WTC11 (cell line): Measurements from ENCODE around the gene TFF3. TPM values are rescaled to one million over a fixed set of nuclear protein-coding genes. Genes with fewer than 3 reads are reported as not detected.

Experiments used
- ATAC-seq: fragments of 200-7000 bp; cut with Tn5 transposase; 2 replicates; pipeline ENCODE4 v1.10.0; 2021; ENCODE audit warnings: mild to moderate bottlenecking, moderate library complexity
- CTCF ChIA-PET: fragments of 300-600 bp; sonication (Branson Sonifier 250); formaldehyde crosslinking; loops from one replicate; lab custom pipeline; 2021; ENCODE audit warnings: antibody characterized with exemption; lab: Charles Lee
- POLR2A ChIA-PET: fragments of 350-600 bp; sonication (Branson Sonifier 250); formaldehyde crosslinking; loops from one replicate; lab custom pipeline; 2021; ENCODE audit warnings: antibody characterized with exemption; lab: Charles Lee
- DNase-seq: peaks from one replicate; pipeline ENCODE4 v3.0.0; 2021; ENCODE audit warnings: low spot score
- H3K27ac Mint-ChIP-seq: 2 replicates; pipeline ENCODE4 v1.8.0; 2021; ENCODE audit warnings: mixed read lengths
- H3K27me3 Mint-ChIP-seq: 2 replicates; pipeline ENCODE4 v1.8.0; 2021; ENCODE audit warnings: low read depth, mild to moderate bottlenecking, moderate library complexity, mixed read lengths
- H3K36me3 Mint-ChIP-seq: 2 replicates; pipeline ENCODE4 v1.8.0; 2021; ENCODE audit warnings: mixed read lengths
- H3K4me1 Mint-ChIP-seq: 2 replicates; pipeline ENCODE4 v1.8.0; 2022; ENCODE audit warnings: mixed read lengths
- H3K4me3 Mint-ChIP-seq: 2 replicates; pipeline ENCODE4 v1.8.0; 2021; ENCODE audit warnings: mild to moderate bottlenecking, moderate library complexity, mixed read lengths
- H3K9me3 Mint-ChIP-seq: 2 replicates; pipeline ENCODE4 v1.8.0; 2021; ENCODE audit warnings: mixed read lengths
- ATF1 ChIP-seq: sonication (generic); formaldehyde crosslinking; IDR thresholded peaks from 2 replicates; pipeline ENCODE4 v1.8.1; 2023; ENCODE audit warnings: mild to moderate bottlenecking, moderate library complexity, missing genetic modification reagents
- ESRRA ChIP-seq: sonication (generic); formaldehyde crosslinking; IDR thresholded peaks from 2 replicates; pipeline ENCODE4 v1.8.1; 2022; ENCODE audit warnings: mild to moderate bottlenecking, missing genetic modification reagents, borderline replicate concordance
- FOXJ3 ChIP-seq: sonication (generic); formaldehyde crosslinking; IDR thresholded peaks from 2 replicates; pipeline ENCODE4 v1.9.0; 2021; ENCODE audit warnings: missing genetic modification reagents, mild to moderate bottlenecking, borderline replicate concordance
- MXD4 ChIP-seq: fragments of 250-450 bp; sonication (Bioruptor Pico); IDR thresholded peaks from 2 replicates; pipeline ENCODE4 v1.8.0; 2021; ENCODE audit warnings: mild to moderate bottlenecking, moderate library complexity, borderline replicate concordance
- NR1H2 ChIP-seq: sonication (generic); formaldehyde crosslinking; IDR thresholded peaks from 2 replicates; pipeline ENCODE4 v1.9.0; 2021; ENCODE audit warnings: mild to moderate bottlenecking, moderate library complexity, missing genetic modification reagents
- OVOL2 ChIP-seq: fragments of 250-450 bp; sonication (Bioruptor Pico); IDR thresholded peaks from 2 replicates; pipeline ENCODE4 v1.9.0; 2021; ENCODE audit warnings: mild to moderate bottlenecking, borderline replicate concordance
- SMAD3 ChIP-seq: sonication (generic); formaldehyde crosslinking; IDR thresholded peaks from 2 replicates; pipeline ENCODE4 v1.8.0; 2022; ENCODE audit warnings: missing genetic modification reagents, mild to moderate bottlenecking, borderline replicate concordance
- TCF7 ChIP-seq: sonication (generic); formaldehyde crosslinking; IDR thresholded peaks from 2 replicates; pipeline ENCODE4 v1.8.0; 2022; ENCODE audit warnings: mild to moderate bottlenecking, low read depth, missing genetic modification reagents, moderate library complexity
- TEAD1 ChIP-seq: sonication (generic); formaldehyde crosslinking; IDR thresholded peaks from 2 replicates; pipeline ENCODE4 v1.8.0; 2022; ENCODE audit warnings: mild to moderate bottlenecking, missing genetic modification reagents
- TEAD4 ChIP-seq: sonication (generic); formaldehyde crosslinking; IDR thresholded peaks from 2 replicates; pipeline ENCODE4 v1.8.0; 2022; ENCODE audit warnings: mild to moderate bottlenecking, missing genetic modification reagents
- TP53 ChIP-seq: sonication (generic); formaldehyde crosslinking; IDR thresholded peaks from 2 replicates; pipeline ENCODE4 v1.8.1; 2023; ENCODE audit warnings: mild to moderate bottlenecking, missing genetic modification reagents
- ZNF232 ChIP-seq: sonication (generic); formaldehyde crosslinking; IDR thresholded peaks from 2 replicates; pipeline ENCODE4 v1.8.0; 2022; ENCODE audit warnings: mild to moderate bottlenecking, missing genetic modification reagents
- ZNF263 ChIP-seq: sonication (generic); formaldehyde crosslinking; IDR thresholded peaks from 2 replicates; pipeline ENCODE4 v1.8.1; 2022; ENCODE audit warnings: low read depth, mild to moderate bottlenecking, moderate library complexity, missing genetic modification reagents
- total RNA-seq: library from RNA; stranded (reverse); gene quantifications from 3 replicates; pipeline ENCODE4 v1.2.3, GENCODE V29; 2021
- TF ChIP-seq, protein P1 (sequence below): fragments of 250-450 bp; sonication (Bioruptor Pico); IDR thresholded peaks from 2 replicates; pipeline ENCODE4 v2.1.2; 2022; ENCODE audit warnings: mild to moderate bottlenecking, moderate library complexity
- TF ChIP-seq, protein P2 (sequence below): sonication (generic); formaldehyde crosslinking; IDR thresholded peaks from 2 replicates; pipeline ENCODE4 v1.8.1; 2022; ENCODE audit warnings: missing genetic modification reagents, borderline replicate concordance
- TF ChIP-seq, protein P3 (sequence below): sonication (generic); formaldehyde crosslinking; IDR thresholded peaks from 2 replicates; pipeline ENCODE4 v1.8.0; 2022; ENCODE audit warnings: mild to moderate bottlenecking, missing genetic modification reagents

The TFF3 gene
- total RNA-seq, 1 experiment from 2014 or later = 4.2 TPM

DNA sequence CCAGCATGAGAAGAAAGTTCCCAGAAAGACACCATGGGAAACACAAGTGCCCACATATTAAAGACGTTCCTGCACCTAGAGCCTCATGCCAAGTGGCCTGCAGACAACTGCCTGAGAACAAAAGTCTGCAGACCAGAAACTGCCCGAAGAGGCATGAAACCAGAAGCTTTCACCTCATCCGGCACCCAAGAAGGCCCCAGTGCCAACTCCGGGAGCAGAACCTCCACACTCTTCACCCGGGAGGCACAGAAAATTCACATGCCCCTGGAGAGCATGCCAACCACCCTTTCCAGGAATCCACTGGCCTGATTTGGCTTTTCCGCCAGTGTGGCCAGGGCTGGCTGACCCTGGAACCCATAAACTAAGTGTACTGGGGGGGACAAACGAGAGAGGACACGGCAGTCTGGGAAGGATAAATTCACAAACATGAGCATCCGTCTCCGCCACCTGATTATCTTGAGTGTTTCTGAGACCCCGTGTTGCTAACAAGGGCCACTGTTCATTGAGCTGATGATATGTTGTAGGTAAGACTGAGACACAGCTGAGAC is 28.8 kb upstream of the TFF3 start:
- peaks cover 3% of the 10 kb centered on the region for H3K4me1 Mint-ChIP-seq
- DNase-seq = no peak
- no peak overlapping the region for H3K27ac Mint-ChIP-seq
- TF ChIP-seq, protein P1, sequence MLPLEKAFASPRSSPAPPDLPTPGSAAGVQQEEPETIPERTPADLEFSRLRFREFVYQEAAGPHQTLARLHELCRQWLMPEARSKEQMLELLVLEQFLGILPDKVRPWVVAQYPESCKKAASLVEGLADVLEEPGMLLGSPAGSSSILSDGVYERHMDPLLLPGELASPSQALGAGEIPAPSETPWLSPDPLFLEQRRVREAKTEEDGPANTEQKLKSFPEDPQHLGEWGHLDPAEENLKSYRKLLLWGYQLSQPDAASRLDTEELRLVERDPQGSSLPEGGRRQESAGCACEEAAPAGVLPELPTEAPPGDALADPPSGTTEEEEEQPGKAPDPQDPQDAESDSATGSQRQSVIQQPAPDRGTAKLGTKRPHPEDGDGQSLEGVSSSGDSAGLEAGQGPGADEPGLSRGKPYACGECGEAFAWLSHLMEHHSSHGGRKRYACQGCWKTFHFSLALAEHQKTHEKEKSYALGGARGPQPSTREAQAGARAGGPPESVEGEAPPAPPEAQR = no peak
- TF ChIP-seq, all 79 proteins: peak for 0
- Mint-ChIP-seq H3K4me3 (no peak overlapping the region), H3K36me3 (no peaks in the 10 kb centered on the region), H3K9me3 (no peaks in the 10 kb centered on the region), H3K27me3 (no peaks in the 10 kb centered on the region)
- ChIA-PET POLR2A (no interaction called here), CTCF (no interaction called here)
- ATAC-seq = no peak

DNA sequence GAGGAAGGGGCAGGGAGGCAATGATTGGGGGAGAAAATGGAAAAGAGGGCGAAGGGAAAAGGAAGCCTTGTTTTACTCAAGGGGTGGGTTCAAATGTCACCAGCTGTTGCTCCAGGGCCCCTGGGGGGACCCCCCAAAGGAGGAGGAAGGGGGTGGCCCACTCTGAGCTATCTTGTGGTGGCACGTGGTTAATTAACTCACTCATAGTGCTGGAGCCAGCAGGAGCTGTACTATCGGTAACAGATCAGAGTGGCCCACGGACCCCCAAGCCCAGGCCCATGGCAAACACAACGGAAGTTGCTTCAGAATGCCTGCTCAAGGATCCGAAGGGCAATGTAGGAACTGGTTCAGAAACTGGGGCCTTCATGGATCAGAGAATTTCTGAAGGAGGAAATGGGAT is 28.3 kb upstream of the TFF3 start:
- CTCF ChIA-PET = no interaction called here
- POLR2A ChIA-PET = no interaction called here
- Mint-ChIP-seq H3K4me1 (peaks cover 4% of the 10 kb centered on the region), H3K27me3 (no peaks in the 10 kb centered on the region), H3K9me3 (no peaks in the 10 kb centered on the region), H3K4me3 (no peak overlapping the region), H3K27ac (no peak overlapping the region), H3K36me3 (no peaks in the 10 kb centered on the region)
- DNase-seq (no peak), ATAC-seq (no peak)
- TF ChIP-seq TEAD4 (CRISPR knock-in tag) (no peak), ZNF232 (CRISPR knock-in tag) (no peak), TCF7 (CRISPR knock-in tag) (no peak)
- TF ChIP-seq, protein P2, sequence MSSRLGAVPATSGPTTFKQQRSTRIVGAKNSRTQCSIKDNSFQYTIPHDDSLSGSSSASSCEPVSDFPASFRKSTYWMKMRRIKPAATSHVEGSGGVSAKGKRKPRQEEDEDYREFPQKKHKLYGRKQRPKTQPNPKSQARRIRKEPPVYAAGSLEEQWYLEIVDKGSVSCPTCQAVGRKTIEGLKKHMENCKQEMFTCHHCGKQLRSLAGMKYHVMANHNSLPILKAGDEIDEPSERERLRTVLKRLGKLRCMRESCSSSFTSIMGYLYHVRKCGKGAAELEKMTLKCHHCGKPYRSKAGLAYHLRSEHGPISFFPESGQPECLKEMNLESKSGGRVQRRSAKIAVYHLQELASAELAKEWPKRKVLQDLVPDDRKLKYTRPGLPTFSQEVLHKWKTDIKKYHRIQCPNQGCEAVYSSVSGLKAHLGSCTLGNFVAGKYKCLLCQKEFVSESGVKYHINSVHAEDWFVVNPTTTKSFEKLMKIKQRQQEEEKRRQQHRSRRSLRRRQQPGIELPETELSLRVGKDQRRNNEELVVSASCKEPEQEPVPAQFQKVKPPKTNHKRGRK (CRISPR knock-in tag) = no peak

DNA sequence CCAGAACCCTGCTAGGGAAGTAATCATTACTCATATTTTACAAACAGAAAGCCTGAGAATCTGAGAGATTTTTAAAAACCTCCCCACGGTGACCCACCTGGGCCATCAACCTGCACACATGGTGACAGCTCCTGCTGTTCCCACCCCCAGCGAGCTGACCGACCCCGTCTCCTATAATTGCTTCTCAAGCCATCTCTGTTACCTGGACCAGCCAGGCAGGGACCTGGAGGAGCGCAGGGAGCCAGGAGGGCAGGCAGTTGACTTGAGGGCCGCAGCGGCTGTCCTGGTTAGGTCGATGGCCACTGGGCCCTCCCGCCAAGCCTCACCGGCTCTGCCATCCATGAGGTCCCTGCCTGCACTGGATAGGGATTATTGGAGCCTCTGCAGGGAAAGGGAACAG is 27.9 kb upstream of the TFF3 start:
- H3K36me3 Mint-ChIP-seq = no peaks in the 10 kb centered on the region
- H3K27me3 Mint-ChIP-seq = no peaks in the 10 kb centered on the region
- ATAC-seq = no peak
- DNase-seq = no peak
- peaks cover 8% of the 10 kb centered on the region for H3K4me1 Mint-ChIP-seq
- no peak overlapping the region for H3K27ac Mint-ChIP-seq
- POLR2A ChIA-PET = no interaction called here
- CTCF ChIA-PET = interaction anchor here (0.7 to 1.4 kb wide), 2 partner anchors 33 to 250 kb away, joined by 3 to 13 read pairs; no protein-coding TSS in a partner anchor
- TF ChIP-seq, protein P3, sequence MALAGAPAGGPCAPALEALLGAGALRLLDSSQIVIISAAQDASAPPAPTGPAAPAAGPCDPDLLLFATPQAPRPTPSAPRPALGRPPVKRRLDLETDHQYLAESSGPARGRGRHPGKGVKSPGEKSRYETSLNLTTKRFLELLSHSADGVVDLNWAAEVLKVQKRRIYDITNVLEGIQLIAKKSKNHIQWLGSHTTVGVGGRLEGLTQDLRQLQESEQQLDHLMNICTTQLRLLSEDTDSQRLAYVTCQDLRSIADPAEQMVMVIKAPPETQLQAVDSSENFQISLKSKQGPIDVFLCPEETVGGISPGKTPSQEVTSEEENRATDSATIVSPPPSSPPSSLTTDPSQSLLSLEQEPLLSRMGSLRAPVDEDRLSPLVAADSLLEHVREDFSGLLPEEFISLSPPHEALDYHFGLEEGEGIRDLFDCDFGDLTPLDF (CRISPR knock-in tag) = no peak
- TF ChIP-seq MXD4 (CRISPR knock-in tag) = no peak
- TF ChIP-seq TEAD1 (CRISPR knock-in tag) = no peak
- TF ChIP-seq, all 79 proteins: peak for 0
- Mint-ChIP-seq H3K4me3 (no peak overlapping the region), H3K9me3 (no peaks in the 10 kb centered on the region)

DNA sequence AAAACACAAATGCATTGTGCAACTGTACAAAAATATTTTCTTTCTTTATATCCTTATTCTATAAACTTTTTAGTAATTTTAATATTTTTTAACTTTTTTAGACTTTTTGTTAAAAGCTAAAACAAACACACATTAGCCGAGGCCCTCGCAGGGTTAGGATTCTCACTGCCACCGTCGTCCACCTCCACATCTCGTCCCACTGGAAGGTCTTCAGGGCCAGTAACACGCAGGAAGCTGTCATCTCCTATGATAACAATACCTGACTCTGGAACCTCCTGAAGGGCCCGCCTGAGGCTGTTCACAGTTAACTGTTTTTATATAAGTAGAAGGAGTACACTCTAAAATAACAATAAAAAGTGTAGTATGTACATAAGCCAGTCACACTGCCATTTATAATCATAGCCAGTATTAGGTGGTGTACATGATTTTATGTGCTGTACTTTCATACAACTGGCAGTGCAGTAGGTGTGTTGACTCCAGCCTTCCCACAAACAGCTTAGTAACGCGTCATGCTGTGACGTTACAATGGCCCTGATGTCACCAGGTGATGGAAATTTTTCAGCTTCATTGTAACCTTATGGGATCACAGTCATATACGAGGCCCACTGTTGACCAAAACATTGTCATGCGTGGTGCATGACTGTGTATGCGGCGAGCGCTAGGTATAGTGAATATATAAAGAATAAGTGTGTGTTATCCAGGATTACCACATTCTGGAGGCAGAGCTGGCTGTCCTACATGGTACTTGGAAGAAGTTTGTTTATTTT is 26.8 kb upstream of the TFF3 start:
- ATAC-seq = no peak
- TF ChIP-seq, protein P3 (CRISPR knock-in tag) = no peak
- TF ChIP-seq TP53 (CRISPR knock-in tag) (no peak), ESRRA (no peak), ATF1 (no peak), NR1H2 (CRISPR knock-in tag) (no peak), SMAD3 (CRISPR knock-in tag) (no peak), OVOL2 (CRISPR knock-in tag) (no peak), FOXJ3 (no peak), TEAD1 (CRISPR knock-in tag) (no peak), ZNF263 (CRISPR knock-in tag) (no peak)
- TF ChIP-seq, all 79 proteins: peak for 0
- peaks cover 20% of the 10 kb centered on the region for H3K4me1 Mint-ChIP-seq
- CTCF ChIA-PET = interaction anchor here (1.4 kb wide), 1 partner anchor 32 kb away, joined by 13 read pairs; no protein-coding TSS in a partner anchor
- POLR2A ChIA-PET = no interaction called here
- no peaks in the 10 kb centered on the region for H3K27me3 Mint-ChIP-seq
- DNase-seq = no peak
- no peak overlapping the region for H3K4me3 Mint-ChIP-seq
- H3K9me3 Mint-ChIP-seq = peaks cover 8% of the 10 kb centered on the region
- no peaks in the 10 kb centered on the region for H3K36me3 Mint-ChIP-seq
- no peak overlapping the region for H3K27ac Mint-ChIP-seq
